ENCODE data around the gene ODAD2. TPM values are rescaled to one million over a fixed set of nuclear protein-coding genes. Genes with fewer than 3 reads are reported as not detected.

Gene ODAD2
- total RNA-seq, 1 experiment from 2014 or later: 4.1 TPM

DNA sequence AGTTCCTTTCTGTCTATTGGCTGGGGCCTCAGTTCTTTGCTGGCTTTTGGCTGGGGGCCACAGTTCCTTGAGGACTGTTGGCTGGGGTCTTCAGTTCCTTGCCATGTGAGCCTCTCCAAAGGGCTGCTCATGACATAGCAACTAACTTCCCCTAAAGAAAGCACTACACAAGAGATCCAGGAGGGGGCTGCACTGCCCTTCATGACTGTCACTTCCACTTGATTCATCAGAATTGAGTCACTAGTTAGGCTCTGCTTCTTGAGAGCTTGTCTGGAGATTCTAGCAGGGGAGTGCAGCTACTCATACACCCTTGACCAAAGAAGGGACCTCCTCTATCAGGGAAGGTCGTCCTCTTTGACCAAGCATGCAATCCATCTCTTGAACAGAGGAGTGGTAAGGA lies 215.2 kb downstream of the ODAD2 start (continued):
- TF ChIP-seq, protein P1, sequence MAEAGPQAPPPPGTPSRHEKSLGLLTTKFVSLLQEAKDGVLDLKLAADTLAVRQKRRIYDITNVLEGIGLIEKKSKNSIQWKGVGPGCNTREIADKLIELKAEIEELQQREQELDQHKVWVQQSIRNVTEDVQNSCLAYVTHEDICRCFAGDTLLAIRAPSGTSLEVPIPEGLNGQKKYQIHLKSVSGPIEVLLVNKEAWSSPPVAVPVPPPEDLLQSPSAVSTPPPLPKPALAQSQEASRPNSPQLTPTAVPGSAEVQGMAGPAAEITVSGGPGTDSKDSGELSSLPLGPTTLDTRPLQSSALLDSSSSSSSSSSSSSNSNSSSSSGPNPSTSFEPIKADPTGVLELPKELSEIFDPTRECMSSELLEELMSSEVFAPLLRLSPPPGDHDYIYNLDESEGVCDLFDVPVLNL (CRISPR knock-in tag; IDR thresholded peaks at IDR 0.05; ENCODE audit: borderline replicate concordance, low read depth): no peak
- no peak for TF ChIP-seq ZNF671 (CRISPR knock-in tag; IDR thresholded peaks at IDR 0.05)
- TF ChIP-seq ZNF532 (CRISPR knock-in tag; IDR thresholded peaks at IDR 0.05; ENCODE audit: borderline replicate concordance): no peak
- no peak for TF ChIP-seq GABPB1 (CRISPR knock-in tag; IDR thresholded peaks at IDR 0.05)

- no peak for DNase-seq (ENCODE audit: low spot score)
- TF ChIP-seq TEAD4 (CRISPR knock-in tag; IDR thresholded peaks at IDR 0.05) (no peak), ZNF219 (CRISPR knock-in tag; IDR thresholded peaks at IDR 0.05; ENCODE audit: borderline replicate concordance) (no peak), USF2 (CRISPR knock-in tag; IDR thresholded peaks at IDR 0.05) (no peak), FOXP1 (CRISPR knock-in tag; IDR thresholded peaks at IDR 0.05; ENCODE audit: borderline replicate concordance) (no peak), NFATC4 (CRISPR knock-in tag; IDR thresholded peaks at IDR 0.05) (no peak), CBFB (CRISPR knock-in tag; IDR thresholded peaks at IDR 0.05; ENCODE audit: low read depth) (no peak), ZBTB21 (CRISPR knock-in tag; IDR thresholded peaks at IDR 0.05; ENCODE audit: borderline replicate concordance) (no peak), PRRX2 (CRISPR knock-in tag; IDR thresholded peaks at IDR 0.05) (no peak), ZSCAN18 (CRISPR knock-in tag; IDR thresholded peaks at IDR 0.05) (no peak), FOXK1 (CRISPR knock-in tag; IDR thresholded peaks at IDR 0.05) (no peak), SP1 (CRISPR knock-in tag; conservative IDR thresholded peaks at IDR 0.05) (no peak), ZNF423 (CRISPR knock-in tag; IDR thresholded peaks at IDR 0.05) (no peak), RORB (CRISPR knock-in tag; IDR thresholded peaks at IDR 0.05) (no peak), ZNF532 (CRISPR knock-in tag; IDR thresholded peaks at IDR 0.05; ENCODE audit: borderline replicate concordance) (no peak), JUN (CRISPR knock-in tag; IDR thresholded peaks at IDR 0.05) (no peak), EMX1 (CRISPR knock-in tag; IDR thresholded peaks at IDR 0.05) (no peak), ESRRA (CRISPR knock-in tag; IDR thresholded peaks at IDR 0.05; ENCODE audit: borderline replicate concordance) (no peak)
- TF ChIP-seq, protein P2, sequence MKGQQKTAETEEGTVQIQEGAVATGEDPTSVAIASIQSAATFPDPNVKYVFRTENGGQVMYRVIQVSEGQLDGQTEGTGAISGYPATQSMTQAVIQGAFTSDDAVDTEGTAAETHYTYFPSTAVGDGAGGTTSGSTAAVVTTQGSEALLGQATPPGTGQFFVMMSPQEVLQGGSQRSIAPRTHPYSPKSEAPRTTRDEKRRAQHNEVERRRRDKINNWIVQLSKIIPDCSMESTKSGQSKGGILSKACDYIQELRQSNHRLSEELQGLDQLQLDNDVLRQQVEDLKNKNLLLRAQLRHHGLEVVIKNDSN (CRISPR knock-in tag; IDR thresholded peaks at IDR 0.05): no peak
- TF ChIP-seq, protein P3, sequence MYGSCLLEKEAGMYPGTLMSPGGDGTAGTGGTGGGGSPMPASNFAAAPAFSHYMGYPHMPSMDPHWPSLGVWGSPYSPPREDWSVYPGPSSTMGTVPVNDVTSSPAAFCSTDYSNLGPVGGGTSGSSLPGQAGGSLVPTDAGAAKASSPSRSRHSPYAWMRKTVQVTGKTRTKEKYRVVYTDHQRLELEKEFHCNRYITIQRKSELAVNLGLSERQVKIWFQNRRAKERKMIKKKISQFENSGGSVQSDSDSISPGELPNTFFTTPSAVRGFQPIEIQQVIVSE (CRISPR knock-in tag; IDR thresholded peaks at IDR 0.05; ENCODE audit: borderline replicate concordance): no peak
- TF ChIP-seq, protein P4, sequence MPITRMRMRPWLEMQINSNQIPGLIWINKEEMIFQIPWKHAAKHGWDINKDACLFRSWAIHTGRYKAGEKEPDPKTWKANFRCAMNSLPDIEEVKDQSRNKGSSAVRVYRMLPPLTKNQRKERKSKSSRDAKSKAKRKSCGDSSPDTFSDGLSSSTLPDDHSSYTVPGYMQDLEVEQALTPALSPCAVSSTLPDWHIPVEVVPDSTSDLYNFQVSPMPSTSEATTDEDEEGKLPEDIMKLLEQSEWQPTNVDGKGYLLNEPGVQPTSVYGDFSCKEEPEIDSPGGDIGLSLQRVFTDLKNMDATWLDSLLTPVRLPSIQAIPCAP (CRISPR knock-in tag; IDR thresholded peaks at IDR 0.05): no peak
- H3K36me3 Mint-ChIP-seq: peaks cover 5% of the 10 kb centered on the region
- no peak overlapping the region for H3K27ac Mint-ChIP-seq
- peaks cover 9% of the 10 kb centered on the region for H3K9me3 Mint-ChIP-seq
- ChIA-PET POLR2A (no interaction called here), CTCF (interaction anchor here (1.4 kb wide), 1 partner anchor 462 kb away, joined by 4 read pairs; no protein-coding TSS in a partner anchor)
- ATAC-seq: no peak
- peaks cover 17% of the 10 kb centered on the region for H3K4me1 Mint-ChIP-seq
- no peaks in the 10 kb centered on the region for H3K27me3 Mint-ChIP-seq (ENCODE audit: low read depth)
- no peak overlapping the region for H3K4me3 Mint-ChIP-seq
Measured at GRCh38 chr10:27779462-27780015, 219.3 kb downstream of the ODAD2 start.

Measured in WTC11 (cell line).